DMS153 treated with DMSO at 0.1 percent for 48 hours (cell line): Measurements from ENCODE around the gene OTUB1.

ENCODE experiments used
- DNase-seq: peaks from one replicate; lab custom pipeline; 2025; ENCODE audit not compliant: unreplicated experiment; lab: John Stamatoyannopoulos, UW

Gene OTUB1

GRCh38 chr11:64022125-64022784 is 36.0 kb downstream of the OTUB1 start:
- DNase-seq: no peak

- no peak for DNase-seq
Measured at GRCh38 chr11:64023712-64024710, 37.8 kb downstream of the OTUB1 start.

- no peak for DNase-seq
Measured at GRCh38 chr11:64025205-64025604, 39.0 kb downstream of the OTUB1 start.

- DNase-seq: no peak
Measured at GRCh38 chr11:64026575-64027205, 40.5 kb downstream of the OTUB1 start.

- no peak for DNase-seq
Measured at GRCh38 chr11:64027651-64028397, 41.6 kb downstream of the OTUB1 start.

- peak; percentile 30 for DNase-seq
Measured at GRCh38 chr11:64028398-64029115, 42.3 kb downstream of the OTUB1 start.

- no peak for DNase-seq
Measured at GRCh38 chr11:64029773-64030172, 43.5 kb downstream of the OTUB1 start.

- no peak for DNase-seq
Measured at GRCh38 chr11:64031001-64031400, 44.8 kb downstream of the OTUB1 start.

- no peak for DNase-seq
Measured at GRCh38 chr11:64032050-64032449, 45.8 kb downstream of the OTUB1 start.

GRCh38 chr11:64034411-64034811 is 48.2 kb downstream of the OTUB1 start:
- no peak for DNase-seq

- DNase-seq: no peak
Measured at GRCh38 chr11:64035081-64035524, 48.9 kb downstream of the OTUB1 start.

GRCh38 chr11:64035576-64035975 is 49.3 kb downstream of the OTUB1 start, which contains the start of gene FLRT1:
Gene FLRT1, plus strand, starts transcription at chr11:64035931. Its CDS starts 80,337 bp downstream, at chr11:64116268.
- no peak for DNase-seq

- DNase-seq: no peak
Measured at GRCh38 chr11:64036087-64037026, 50.1 kb downstream of the OTUB1 start.

GRCh38 chr11:64037027-64037634 is 50.9 kb downstream of the OTUB1 start:
- no peak for DNase-seq

GRCh38 chr11:64038500-64038899 is 52.3 kb downstream of the OTUB1 start:
- no peak for DNase-seq

GRCh38 chr11:64039012-64039665 is 52.9 kb downstream of the OTUB1 start:
- no peak for DNase-seq

- DNase-seq: no peak
Measured at GRCh38 chr11:64040684-64041322, 54.6 kb downstream of the OTUB1 start.

- no peak for DNase-seq
Measured at GRCh38 chr11:64041846-64042245, 55.6 kb downstream of the OTUB1 start.
